K562 (cell line): ENCODE measurements around the gene C11orf58. TPM values are rescaled to one million over a fixed set of nuclear protein-coding genes. Genes with fewer than 3 reads are reported as not detected.

Experiments
- BRF1 ChIP-seq: IDR thresholded peaks from 3 replicates; pipeline ENCODE4 v1.6.1; 2011; ENCODE audit warnings: borderline replicate concordance, mild to moderate bottlenecking; ENCODE audit not compliant: insufficient read length; ENCODE audit errors: extremely low read depth
- SNIP1 ChIP-seq: fragments of 450-650 bp; IDR thresholded peaks from 2 replicates; pipeline ENCODE4 v1.7.1; 2017; ENCODE audit warnings: low read depth, mild to moderate bottlenecking
- polyA plus RNA-seq, 8 experiments: library from polyadenylated mRNA; depleted of rRNA in 4 of 8; stranded (reverse) in 5 of 8; unstranded in 3 of 8; fragments of >200 nt; fragmentation: Nextera tagmentation in 2 of 8; fragmentation: Illumina TruSeq in 1 of 8; extraction: Ambion mirVana in 2 of 8; extraction: Trizol in 1 of 8; gene quantifications; 2 replicates each; pipeline versions ENCODE4 v1.2.1 to v1.2.3, GENCODE V29; 2011 to 2014; ENCODE audit warnings: inconsistent platforms in 1 of 8, missing spikeins in 1 of 8
- total RNA-seq, 7 experiments: library from RNA; depleted of rRNA in 6 of 7; stranded (reverse); fragments of >200 nt in 6 of 7; fragmentation: Illumina TruSeq in 2 of 7; extraction: Trizol in 2 of 7; gene quantifications; 2 replicates each; pipeline versions ENCODE4 v1.2.1 to v1.2.3, GENCODE V29; 2011 to 2021; ENCODE audit warnings: low replicate concordance in 1 of 7
- TF ChIP-seq, protein P1 (sequence below), 2 experiments: fragments of 450-650 bp; formaldehyde crosslinking in 1 of 2; IDR thresholded peaks; 2 replicates each; pipeline versions ENCODE4 v1.4.0 to v1.6.1; 2014 to 2020; ENCODE audit warnings: mild to moderate bottlenecking in 2 of 2, borderline replicate concordance in 1 of 2, low read depth in 1 of 2

C11orf58 gene
- total and polyA plus RNA-seq, 9 of the 15 experiments (the other 6 are each of a cell fraction or from before 2014, with no cell fraction given): 104 to 421 (median 247) TPM

DNA sequence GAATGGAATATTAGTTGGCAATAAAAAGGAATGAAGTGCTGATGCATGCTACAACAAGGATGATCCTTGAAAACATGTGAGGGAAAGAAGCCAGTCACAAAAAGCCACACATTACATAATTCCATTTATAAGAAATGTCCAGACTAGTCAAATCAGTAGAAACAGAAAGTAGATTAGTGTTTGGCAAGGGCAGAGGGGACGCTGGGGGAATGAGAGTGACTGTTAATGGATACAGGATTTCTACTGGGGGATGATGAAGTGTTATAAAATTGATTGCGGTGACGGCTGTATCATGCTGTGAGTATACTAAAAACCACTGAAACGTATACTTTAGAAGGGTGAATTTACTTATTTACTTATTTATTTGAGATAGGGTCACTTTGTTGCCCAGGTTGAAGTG lies 57.9 kb downstream of the C11orf58 start (continued):
- TF ChIP-seq, protein P1, sequence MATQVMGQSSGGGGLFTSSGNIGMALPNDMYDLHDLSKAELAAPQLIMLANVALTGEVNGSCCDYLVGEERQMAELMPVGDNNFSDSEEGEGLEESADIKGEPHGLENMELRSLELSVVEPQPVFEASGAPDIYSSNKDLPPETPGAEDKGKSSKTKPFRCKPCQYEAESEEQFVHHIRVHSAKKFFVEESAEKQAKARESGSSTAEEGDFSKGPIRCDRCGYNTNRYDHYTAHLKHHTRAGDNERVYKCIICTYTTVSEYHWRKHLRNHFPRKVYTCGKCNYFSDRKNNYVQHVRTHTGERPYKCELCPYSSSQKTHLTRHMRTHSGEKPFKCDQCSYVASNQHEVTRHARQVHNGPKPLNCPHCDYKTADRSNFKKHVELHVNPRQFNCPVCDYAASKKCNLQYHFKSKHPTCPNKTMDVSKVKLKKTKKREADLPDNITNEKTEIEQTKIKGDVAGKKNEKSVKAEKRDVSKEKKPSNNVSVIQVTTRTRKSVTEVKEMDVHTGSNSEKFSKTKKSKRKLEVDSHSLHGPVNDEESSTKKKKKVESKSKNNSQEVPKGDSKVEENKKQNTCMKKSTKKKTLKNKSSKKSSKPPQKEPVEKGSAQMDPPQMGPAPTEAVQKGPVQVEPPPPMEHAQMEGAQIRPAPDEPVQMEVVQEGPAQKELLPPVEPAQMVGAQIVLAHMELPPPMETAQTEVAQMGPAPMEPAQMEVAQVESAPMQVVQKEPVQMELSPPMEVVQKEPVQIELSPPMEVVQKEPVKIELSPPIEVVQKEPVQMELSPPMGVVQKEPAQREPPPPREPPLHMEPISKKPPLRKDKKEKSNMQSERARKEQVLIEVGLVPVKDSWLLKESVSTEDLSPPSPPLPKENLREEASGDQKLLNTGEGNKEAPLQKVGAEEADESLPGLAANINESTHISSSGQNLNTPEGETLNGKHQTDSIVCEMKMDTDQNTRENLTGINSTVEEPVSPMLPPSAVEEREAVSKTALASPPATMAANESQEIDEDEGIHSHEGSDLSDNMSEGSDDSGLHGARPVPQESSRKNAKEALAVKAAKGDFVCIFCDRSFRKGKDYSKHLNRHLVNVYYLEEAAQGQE (IDR thresholded peaks at IDR 0.05; ENCODE audit: borderline replicate concordance): no peak
- TF ChIP-seq, protein P1 (CRISPR knock-in tag; IDR thresholded peaks at IDR 0.05; ENCODE audit: low read depth): no peak
- TF ChIP-seq BRF1 (no peak), SNIP1 (no peak)
